Effector CD8-positive, alpha-beta T cell (primary cell): ENCODE results near the gene RSPH10B2.
"Not testable (repeated sequence)": the region's sequence is repeated elsewhere in the genome, so short reads cannot be mapped to it uniquely, and the experiment has no call there.

Experiments
- DNase-seq: peaks from one replicate; lab custom pipeline; 2025; lab: John Stamatoyannopoulos, UW
- total RNA-seq, 4 experiments: gene quantifications; one replicate each; lab custom pipeline; 2026; lab: John Stamatoyannopoulos, UW

Gene RSPH10B2
- 0 to 0.68 (median 0.22) reads per million in 4 experiments for total RNA-seq

GRCh38 chr7:6753964-6754363, at the start of gene RSPH10B2:
TSS of gene RSPH10B2 (plus strand) at chr7:6754103. CDS start at chr7:6757678, 3,575 bp downstream.
- DNase-seq = not testable (repeated sequence)

DNA sequence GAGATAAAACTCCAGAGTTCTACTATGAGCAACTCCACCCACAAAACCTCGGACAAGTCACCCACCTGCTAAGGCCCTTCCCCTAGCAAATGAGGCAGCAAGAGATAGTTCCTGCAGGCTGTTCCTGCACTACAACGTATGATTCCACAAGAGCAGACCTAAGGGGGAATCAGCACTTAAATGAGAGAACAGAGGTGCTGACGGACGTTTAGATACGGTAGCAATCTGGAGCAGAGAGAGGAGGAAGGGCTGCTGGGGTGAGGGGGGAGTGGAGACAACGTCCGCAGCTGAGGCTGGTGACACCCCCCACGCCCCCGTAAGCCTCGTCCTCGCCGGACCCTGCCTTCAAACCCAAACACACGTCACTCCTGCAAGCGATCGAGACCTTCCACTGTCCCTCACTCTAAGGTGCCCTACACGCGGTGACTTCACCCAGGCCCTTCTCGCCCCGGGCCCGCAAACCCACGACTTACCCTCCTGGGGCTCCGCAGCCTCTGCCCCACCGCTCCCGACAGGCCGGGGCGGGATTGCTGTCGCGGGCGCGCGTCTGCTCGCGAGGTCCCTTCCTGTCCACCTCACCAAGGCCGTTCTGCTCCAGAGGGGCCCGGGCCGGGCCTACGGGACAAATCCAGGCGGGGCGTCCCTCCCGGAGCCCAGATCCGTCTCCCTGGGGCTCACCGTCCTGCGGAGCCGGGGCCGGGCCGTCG, 47.8 kb upstream of the RSPH10B2 start:
- DNase-seq = peak; percentile 11

DNA sequence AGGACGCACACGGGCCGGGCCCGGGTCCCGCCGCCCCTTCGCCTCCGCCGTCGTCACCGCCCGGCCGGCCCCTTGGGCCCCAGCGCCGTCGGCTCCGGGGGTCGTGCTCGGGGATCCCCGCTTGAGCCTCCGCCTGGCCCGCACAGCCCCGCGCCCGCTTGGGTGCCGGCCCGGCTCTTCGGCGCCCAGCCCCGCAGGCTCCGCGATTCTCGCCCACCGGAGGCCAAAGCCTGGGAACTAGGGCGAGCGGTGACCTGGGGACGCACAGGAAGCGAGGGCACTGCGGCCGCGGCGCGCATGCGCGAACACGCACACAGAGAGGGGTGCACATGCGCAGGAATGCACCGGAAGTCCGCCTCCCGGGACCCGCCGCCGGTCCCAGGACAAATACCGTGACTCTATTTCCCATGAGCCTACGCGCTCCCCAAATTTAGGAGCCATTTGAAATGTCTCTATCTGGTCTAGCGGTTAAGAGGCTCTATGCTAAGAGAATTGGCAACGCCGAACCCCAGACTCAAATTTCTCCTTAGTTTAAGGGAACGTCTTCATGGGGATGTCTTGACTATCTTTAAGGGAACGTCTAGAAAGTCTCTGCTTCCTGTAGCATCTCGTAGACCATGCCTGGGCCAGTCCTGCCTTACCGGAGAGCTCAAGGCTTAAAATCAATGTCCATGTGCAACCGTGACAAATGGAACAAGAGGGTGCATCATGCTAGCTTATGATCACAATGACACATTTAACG, 47.1 kb upstream of the RSPH10B2 start, which contains the start of gene ZNF12:
Gene ZNF12 (minus strand): TSS at position 282 of the 742 bp plus-strand sequence. CDS start 1,774 bp downstream, outside the sequence.
- peak; percentile 90 for DNase-seq

GRCh38 chr7:6708304-6708703, 45.6 kb upstream of the RSPH10B2 start:
- DNase-seq = no peak

DNA sequence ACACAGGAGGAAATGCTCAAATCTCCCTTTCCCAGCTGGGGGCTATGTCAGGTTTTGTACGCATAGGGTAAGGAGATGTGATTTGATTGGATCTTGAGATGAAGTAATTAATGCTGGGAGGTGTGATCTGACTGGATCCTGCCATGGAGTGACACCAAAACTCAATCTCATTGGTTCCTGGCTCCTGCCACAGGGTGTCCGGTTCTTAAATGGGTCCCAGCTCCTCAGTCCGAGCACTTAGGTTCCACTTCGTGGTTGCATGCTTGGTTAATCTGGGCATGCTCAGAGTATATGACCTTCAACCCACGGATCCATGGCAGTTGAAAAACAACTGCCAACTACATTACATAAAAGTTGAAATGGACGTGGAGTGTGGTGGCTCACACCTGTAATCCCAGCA, 44.1 kb upstream of the RSPH10B2 start:
- no peak for DNase-seq

DNA sequence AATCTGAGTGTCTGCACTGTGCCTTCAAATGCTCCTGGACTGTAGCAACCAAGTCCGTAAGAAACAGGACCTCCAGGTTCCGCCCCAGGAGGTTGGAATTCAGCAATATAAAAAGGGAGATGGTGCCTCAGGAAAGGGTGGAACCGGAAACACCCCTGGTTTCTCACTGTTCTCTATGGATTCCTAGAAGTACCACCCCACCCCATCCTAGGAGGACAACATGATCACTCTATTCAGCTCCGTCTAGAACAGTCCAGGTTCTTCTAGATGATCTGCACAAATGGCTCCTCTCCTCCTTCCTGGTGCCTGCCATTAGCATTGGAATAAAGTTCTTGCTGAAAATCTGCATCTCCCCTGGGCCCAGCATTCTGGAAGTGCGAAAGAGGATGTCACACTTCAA, 39.5 kb upstream of the RSPH10B2 start:
- no peak for DNase-seq

DNA sequence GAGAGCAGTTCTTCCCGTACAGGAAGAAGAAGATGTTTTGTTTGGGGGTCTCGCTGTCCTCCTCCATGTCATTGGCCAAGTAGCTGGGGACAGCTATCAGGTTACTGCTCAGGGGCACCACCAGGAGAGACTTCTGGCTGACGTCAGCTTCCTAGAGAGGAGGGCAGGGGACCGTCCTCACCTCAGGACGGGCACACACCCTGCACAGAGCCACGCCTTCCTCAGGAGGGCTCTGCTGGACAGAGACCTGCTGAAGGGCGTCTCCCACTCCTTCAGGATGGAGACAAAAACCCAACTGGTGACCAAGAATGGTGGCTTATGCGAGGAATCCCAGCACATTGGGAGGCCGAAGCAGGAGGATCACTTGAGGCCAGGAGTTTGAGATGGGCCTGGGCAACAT, 38.0 kb upstream of the RSPH10B2 start:
- DNase-seq = not testable (repeated sequence)

- DNase-seq = no peak
Measured at GRCh38 chr7:6718124-6718523, 35.8 kb upstream of the RSPH10B2 start.

GRCh38 chr7:6724351-6724750, 29.6 kb upstream of the RSPH10B2 start:
- DNase-seq = not testable (repeated sequence)

DNA sequence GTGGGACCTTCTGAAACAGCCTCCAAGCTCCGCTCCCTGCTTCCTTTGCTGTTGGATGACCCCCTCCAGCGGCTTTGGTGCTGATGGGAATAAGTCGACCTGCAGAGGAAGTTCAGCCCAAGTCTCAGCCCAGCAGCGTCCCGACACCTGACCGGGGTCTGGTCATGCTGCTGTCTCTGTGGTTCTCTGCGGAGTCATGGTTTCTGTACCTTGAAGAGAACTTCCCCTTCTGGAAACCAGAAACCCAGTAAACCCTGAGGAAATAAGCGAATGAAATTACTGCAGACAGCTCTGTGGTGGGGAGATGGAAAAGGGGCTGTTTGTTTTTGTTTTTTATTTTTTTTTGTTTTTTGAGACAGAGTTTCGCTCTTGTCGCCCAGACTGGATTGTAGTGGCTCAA, 28.9 kb upstream of the RSPH10B2 start:
- DNase-seq = no peak

DNA sequence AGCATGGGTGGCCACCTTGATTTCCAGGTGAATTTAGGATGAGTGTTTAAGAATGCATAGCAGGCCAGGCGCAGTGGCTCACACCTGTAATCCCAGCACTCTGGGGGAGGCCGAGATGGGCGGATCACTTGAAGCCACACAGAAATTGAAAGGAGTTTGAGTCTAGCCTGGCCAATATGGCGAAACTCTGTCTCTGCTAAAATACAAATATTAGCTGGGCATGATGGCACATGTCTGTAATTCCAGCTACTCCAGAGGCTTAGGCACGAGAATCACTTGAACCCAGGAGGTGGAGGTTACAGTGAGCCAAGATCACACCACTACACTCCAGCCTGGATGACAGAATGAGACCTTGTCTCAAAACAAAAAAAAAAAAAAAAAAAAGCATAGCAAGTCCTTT, 27.6 kb upstream of the RSPH10B2 start:
- DNase-seq = not testable (repeated sequence)

GRCh38 chr7:6727663-6728062, 26.2 kb upstream of the RSPH10B2 start:
- DNase-seq = no peak

- DNase-seq = not testable (repeated sequence)
Measured at GRCh38 chr7:6728893-6729491, 24.9 kb upstream of the RSPH10B2 start.

DNA sequence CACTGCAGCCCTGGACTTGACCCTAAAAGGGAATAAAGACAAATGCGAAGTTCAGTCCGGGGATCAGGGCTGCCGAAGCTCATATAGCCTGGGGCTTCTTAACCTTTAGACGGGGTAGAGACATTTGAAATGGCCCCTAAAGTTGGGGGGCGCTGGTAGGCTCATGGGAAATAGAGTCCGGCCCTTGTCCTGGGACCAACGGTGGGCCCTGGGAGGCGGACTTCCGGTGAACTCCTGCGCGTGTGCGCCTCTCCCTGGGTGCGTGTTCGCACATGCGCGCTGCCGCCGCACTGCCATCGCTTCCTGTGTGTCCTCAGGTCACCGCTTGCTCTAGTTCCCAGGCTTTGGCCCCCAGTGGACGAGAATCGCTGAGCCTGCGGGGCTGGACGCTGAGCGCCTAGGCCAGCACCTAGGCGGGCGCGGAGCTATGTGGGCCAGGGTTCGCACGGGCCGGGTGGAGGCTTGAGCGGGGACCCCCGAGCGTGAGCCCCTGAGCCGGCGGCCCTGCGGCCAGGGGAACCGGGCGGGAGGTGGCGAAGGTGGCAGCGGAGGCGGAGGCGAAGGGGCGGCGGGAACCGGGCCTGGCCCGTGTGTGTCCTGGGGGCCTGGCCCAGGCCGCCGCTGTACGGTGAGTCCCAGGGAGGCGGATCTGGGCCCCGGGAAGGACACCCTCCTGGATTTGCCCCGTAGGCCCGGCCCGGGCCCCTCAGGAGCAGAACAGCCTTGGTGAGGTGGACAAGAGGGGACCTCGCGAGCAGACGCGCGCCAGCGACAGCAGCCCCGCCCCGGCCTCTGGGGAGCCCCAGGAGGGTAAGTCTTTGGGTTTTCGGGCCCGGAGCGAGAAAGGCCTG, 24.2 kb upstream of the RSPH10B2 start:
- DNase-seq = peak; percentile 70

- DNase-seq = no peak
Measured at GRCh38 chr7:6730343-6730633, 23.6 kb upstream of the RSPH10B2 start.

DNA sequence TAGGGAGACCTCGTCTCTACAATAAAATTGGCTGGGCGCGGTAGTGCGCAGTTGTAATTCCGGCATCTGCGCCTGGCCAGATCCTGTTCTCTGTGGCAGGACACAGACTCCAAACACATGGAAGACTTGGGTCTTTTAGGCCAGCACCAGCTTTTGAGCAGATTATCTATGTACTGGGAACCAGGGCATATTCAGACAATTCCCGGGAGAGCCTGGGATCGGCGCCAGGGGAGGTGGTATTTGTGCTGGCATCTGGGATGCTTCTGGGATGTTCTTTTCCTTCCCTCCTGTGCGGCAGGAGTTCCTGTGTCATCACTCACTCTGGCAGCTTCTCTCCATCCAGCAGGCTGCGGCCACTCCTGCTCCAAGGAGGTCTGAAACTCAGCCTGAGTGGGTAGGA, 15.5 kb upstream of the RSPH10B2 start:
- not testable (repeated sequence) for DNase-seq

GRCh38 chr7:6744410-6745100, 9.3 kb upstream of the RSPH10B2 start:
- DNase-seq = not testable (repeated sequence)

GRCh38 chr7:6749335-6749734, 4.6 kb upstream of the RSPH10B2 start:
- DNase-seq = not testable (repeated sequence)

GRCh38 chr7:6750173-6750572, 3.7 kb upstream of the RSPH10B2 start:
- DNase-seq = not testable (repeated sequence)

DNA sequence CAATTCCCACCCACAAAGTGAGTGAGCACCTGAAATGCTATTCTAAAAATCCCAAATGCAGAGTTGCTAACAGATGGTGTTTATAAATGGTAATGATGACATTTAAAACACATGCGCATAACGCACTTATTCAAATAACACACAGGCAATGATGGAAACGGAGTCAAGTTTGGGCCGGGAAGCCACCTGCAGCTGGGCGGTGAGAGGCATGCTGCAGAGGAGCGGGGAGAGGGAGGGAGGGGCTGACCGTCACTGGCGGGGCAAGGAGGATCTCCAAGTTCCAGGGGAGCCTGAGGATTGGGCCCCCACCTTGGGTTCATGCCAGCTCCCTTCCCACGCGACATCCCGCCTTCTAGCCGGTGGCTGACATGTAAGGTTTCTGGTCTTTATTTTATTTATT, 7.3 kb downstream of the RSPH10B2 start:
- not testable (repeated sequence) for DNase-seq

DNA sequence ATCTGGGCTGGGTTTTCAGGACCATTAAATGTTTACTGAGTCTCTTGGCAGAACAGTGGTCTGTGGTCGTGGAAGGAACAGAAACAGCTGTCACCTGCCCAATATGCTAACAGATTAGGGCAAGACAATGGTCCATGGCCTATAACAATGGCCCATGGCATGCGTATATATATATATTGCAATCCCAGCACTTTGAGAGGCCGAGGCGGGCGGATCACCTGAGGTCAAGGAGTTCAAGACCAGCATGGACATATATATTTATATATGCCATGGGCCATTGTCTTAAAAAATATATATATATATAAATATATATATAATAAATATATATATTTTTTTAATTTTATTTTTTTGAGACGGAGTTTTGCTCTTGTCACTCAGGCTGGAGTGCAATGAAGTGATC, 27.7 kb downstream of the RSPH10B2 start:
- not testable (repeated sequence) for DNase-seq
